ENCODE data around the gene IL1R2. TPM values are rescaled to one million over a fixed set of nuclear protein-coding genes. Genes with fewer than 3 reads are reported as not detected.

Gene IL1R2
- total and polyA plus RNA-seq, 4 donors, result 1.1 TPM; not detected in 3

DNA sequence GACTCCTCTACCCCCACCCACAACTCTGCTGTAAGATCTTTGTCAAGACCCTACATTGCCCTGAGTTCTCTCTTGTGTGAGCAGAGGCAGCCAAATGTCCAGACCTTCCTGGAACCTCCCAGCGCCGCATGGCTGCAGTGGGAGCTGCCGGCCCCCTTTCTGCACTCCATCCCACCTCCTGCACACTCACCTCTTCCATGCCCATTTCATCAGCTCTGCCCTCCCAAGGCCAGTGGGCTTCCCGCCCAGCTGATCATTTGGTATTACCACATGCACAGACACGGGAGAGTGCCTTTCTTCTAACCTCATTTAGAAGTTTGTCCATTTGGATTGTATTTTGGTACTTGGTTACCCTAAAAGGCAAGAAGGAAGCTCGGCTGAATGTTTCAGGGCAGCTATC is 2.0 kb downstream of the IL1R2 start:
- DNase-seq (ENCODE audit: low read depth in 4 of 6, low spot score in 6 of 6), result no peak
- no peaks in the 10 kb centered on the region for H3K36me3 ChIP-seq (ENCODE audit: control insufficient read depth, insufficient read depth, low read length)
- no peaks in the 10 kb centered on the region for H3K9me3 ChIP-seq (ENCODE audit: control insufficient read depth, insufficient read depth, low read length)
- H3K4me3 ChIP-seq (ENCODE audit: low read depth, low read length), result no peak overlapping the region
- H3K27ac ChIP-seq (ENCODE audit: low read depth, low read length), result no peak overlapping the region
- no peaks in the 10 kb centered on the region for H3K27me3 ChIP-seq (ENCODE audit: control insufficient read depth, insufficient read depth, low read length)
- no peaks in the 10 kb centered on the region for H3K4me1 ChIP-seq (ENCODE audit: control insufficient read depth, insufficient read depth, low read length)
- 94% methylated on average over 3 of the region's 6 CpGs for WGBS (ENCODE audit: insufficient coverage)

GRCh38 chr2:101995019-101995418 is 3.3 kb downstream of the IL1R2 start:
- H3K9me3 ChIP-seq (ENCODE audit: control insufficient read depth, insufficient read depth, low read length), result no peaks in the 10 kb centered on the region
- no peak for DNase-seq (ENCODE audit: low read depth in 4 of 6, low spot score in 6 of 6)
- H3K36me3 ChIP-seq (ENCODE audit: control insufficient read depth, insufficient read depth, low read length), result no peaks in the 10 kb centered on the region
- 93% methylated on average over 1 of the region's 1 CpG for WGBS (ENCODE audit: insufficient coverage)
- no peaks in the 10 kb centered on the region for H3K27me3 ChIP-seq (ENCODE audit: control insufficient read depth, insufficient read depth, low read length)
- no peaks in the 10 kb centered on the region for H3K4me1 ChIP-seq (ENCODE audit: control insufficient read depth, insufficient read depth, low read length)
- H3K27ac ChIP-seq (ENCODE audit: low read depth, low read length), result no peak overlapping the region
- no peak overlapping the region for H3K4me3 ChIP-seq (ENCODE audit: low read depth, low read length)

- Histone ChIP-seq H3K27me3 (ENCODE audit: control insufficient read depth, insufficient read depth, low read length) (no peaks in the 10 kb centered on the region), H3K36me3 (ENCODE audit: control insufficient read depth, insufficient read depth, low read length) (no peaks in the 10 kb centered on the region), H3K9me3 (ENCODE audit: control insufficient read depth, insufficient read depth, low read length) (no peaks in the 10 kb centered on the region), H3K4me1 (ENCODE audit: control insufficient read depth, insufficient read depth, low read length) (no peaks in the 10 kb centered on the region), H3K4me3 (ENCODE audit: low read depth, low read length) (no peak overlapping the region), H3K27ac (ENCODE audit: low read depth, low read length) (no peak overlapping the region)
- peak in 1 of 6 donors; percentile 23 for DNase-seq (ENCODE audit: low read depth in 4 of 6, low spot score in 6 of 6)
- WGBS (ENCODE audit: insufficient coverage), result 52% methylated on average over 5 of the region's 9 CpGs
These were observed 4.0 kb downstream of the IL1R2 start for GRCh38 chr2:101995804-101996203.

DNA sequence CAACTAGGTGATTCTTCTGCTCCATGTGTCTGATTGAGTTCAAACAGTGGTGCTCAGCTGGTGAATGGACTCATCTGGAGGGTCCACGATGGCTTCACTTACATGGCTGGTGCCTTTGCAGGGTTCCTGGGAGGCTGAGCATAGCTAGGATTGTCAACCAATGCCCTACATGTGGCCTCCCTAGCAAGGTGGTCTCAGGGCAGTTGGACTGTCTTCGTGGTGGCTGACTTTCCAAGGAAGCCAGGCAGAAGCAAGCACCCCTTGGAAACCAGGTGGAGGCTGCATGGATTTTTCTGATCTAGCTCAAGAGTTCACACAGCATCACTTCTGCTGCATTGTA is 6.8 kb downstream of the IL1R2 start:
- H3K4me3 ChIP-seq (ENCODE audit: low read depth, low read length), result no peak overlapping the region
- no peaks in the 10 kb centered on the region for H3K27me3 ChIP-seq (ENCODE audit: control insufficient read depth, insufficient read depth, low read length)
- no peaks in the 10 kb centered on the region for H3K36me3 ChIP-seq (ENCODE audit: control insufficient read depth, insufficient read depth, low read length)
- DNase-seq (ENCODE audit: low read depth in 4 of 6, low spot score in 6 of 6), result no peak
- no peaks in the 10 kb centered on the region for H3K9me3 ChIP-seq (ENCODE audit: control insufficient read depth, insufficient read depth, low read length)
- H3K27ac ChIP-seq (ENCODE audit: low read depth, low read length), result no peak overlapping the region
- H3K4me1 ChIP-seq (ENCODE audit: control insufficient read depth, insufficient read depth, low read length), result no peaks in the 10 kb centered on the region
- 100% methylated on average over 2 of the region's 2 CpGs for WGBS (ENCODE audit: insufficient coverage)

GRCh38 chr2:101998896-101999789 is 7.4 kb downstream of the IL1R2 start:
- no peak for DNase-seq (ENCODE audit: low read depth in 4 of 6, low spot score in 6 of 6)
- 89% methylated on average over 5 of the region's 6 CpGs for WGBS (ENCODE audit: insufficient coverage)
- Histone ChIP-seq H3K27me3 (ENCODE audit: control insufficient read depth, insufficient read depth, low read length) (no peaks in the 10 kb centered on the region), H3K36me3 (ENCODE audit: control insufficient read depth, insufficient read depth, low read length) (no peaks in the 10 kb centered on the region), H3K4me1 (ENCODE audit: control insufficient read depth, insufficient read depth, low read length) (no peaks in the 10 kb centered on the region), H3K4me3 (ENCODE audit: low read depth, low read length) (no peak overlapping the region), H3K9me3 (ENCODE audit: control insufficient read depth, insufficient read depth, low read length) (no peaks in the 10 kb centered on the region), H3K27ac (ENCODE audit: low read depth, low read length) (no peak overlapping the region)

GRCh38 chr2:102000012-102000411 is 8.3 kb downstream of the IL1R2 start:
- Histone ChIP-seq H3K36me3 (ENCODE audit: control insufficient read depth, insufficient read depth, low read length) (no peaks in the 10 kb centered on the region), H3K9me3 (ENCODE audit: control insufficient read depth, insufficient read depth, low read length) (no peaks in the 10 kb centered on the region), H3K27ac (ENCODE audit: low read depth, low read length) (no peak overlapping the region), H3K4me3 (ENCODE audit: low read depth, low read length) (no peak overlapping the region), H3K4me1 (ENCODE audit: control insufficient read depth, insufficient read depth, low read length) (no peaks in the 10 kb centered on the region), H3K27me3 (ENCODE audit: control insufficient read depth, insufficient read depth, low read length) (no peaks in the 10 kb centered on the region)
- 91% methylated on average over 6 of the region's 6 CpGs for WGBS (ENCODE audit: insufficient coverage)
- DNase-seq (ENCODE audit: low read depth in 4 of 6, low spot score in 6 of 6), result no peak

DNA sequence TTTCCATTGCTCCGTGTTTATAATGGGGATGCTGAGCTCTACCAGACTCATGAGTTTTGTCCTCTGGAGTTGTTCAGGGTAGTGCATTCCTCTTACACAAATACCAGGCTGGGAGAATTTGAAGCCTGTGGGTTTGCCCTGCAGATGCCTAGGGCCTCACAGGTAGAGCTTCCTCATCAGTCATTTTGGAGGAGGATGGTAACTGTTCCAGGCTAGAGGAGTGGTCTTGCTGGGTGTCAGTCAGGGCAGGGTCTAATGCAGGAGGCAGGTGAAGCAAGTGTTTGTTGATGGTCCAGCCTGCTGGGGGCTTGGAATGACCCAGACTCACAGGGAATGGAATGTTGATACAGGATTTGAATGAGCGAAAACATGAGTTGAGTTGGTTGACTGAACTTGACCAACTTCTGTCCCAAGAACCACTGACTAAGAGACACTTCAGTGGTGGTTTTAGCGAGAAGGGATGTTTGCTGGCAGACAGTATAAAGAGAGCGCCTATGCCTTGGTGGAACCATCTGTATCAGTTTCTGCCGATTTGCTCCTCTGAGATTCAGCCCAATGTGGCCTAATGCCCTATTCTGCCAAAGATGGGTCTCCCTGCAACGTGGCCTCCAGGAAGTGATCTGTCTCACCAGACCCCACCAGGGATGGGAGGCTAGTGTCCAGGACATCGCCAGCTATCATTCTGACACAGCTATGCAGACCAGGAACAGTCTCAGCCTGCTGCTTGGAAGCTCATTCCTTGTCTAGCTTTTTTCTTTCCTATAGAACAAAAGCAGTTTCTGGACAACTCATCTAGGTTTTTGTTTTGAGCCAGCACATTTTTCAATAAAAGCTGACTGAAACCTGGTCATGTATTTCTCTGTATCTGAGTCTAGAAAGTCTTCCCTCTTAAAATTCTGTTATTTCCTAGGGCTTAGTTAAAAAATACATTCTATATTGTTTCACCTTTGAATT is 9.3 kb downstream of the IL1R2 start:
- H3K27me3 ChIP-seq (ENCODE audit: control insufficient read depth, insufficient read depth, low read length), result no peaks in the 10 kb centered on the region
- no peak for DNase-seq (ENCODE audit: low read depth in 4 of 6, low spot score in 6 of 6)
- no peaks in the 10 kb centered on the region for H3K36me3 ChIP-seq (ENCODE audit: control insufficient read depth, insufficient read depth, low read length)
- no peaks in the 10 kb centered on the region for H3K4me1 ChIP-seq (ENCODE audit: control insufficient read depth, insufficient read depth, low read length)
- H3K4me3 ChIP-seq (ENCODE audit: low read depth, low read length), result no peak overlapping the region
- no peak overlapping the region for H3K27ac ChIP-seq (ENCODE audit: low read depth, low read length)
- no peaks in the 10 kb centered on the region for H3K9me3 ChIP-seq (ENCODE audit: control insufficient read depth, insufficient read depth, low read length)
- WGBS (ENCODE audit: insufficient coverage), result 87% methylated on average over 6 of the region's 7 CpGs

- Histone ChIP-seq H3K4me1 (ENCODE audit: control insufficient read depth, insufficient read depth, low read length) (no peaks in the 10 kb centered on the region), H3K9me3 (ENCODE audit: control insufficient read depth, insufficient read depth, low read length) (no peaks in the 10 kb centered on the region), H3K4me3 (ENCODE audit: low read depth, low read length) (no peak overlapping the region), H3K27ac (ENCODE audit: low read depth, low read length) (no peak overlapping the region), H3K36me3 (ENCODE audit: control insufficient read depth, insufficient read depth, low read length) (no peaks in the 10 kb centered on the region), H3K27me3 (ENCODE audit: control insufficient read depth, insufficient read depth, low read length) (no peaks in the 10 kb centered on the region)
- DNase-seq (ENCODE audit: low read depth in 4 of 6, low spot score in 6 of 6), result no peak
- 60% methylated on average over 1 of the region's 4 CpGs for WGBS (ENCODE audit: insufficient coverage)
These were observed 10.0 kb downstream of the IL1R2 start for GRCh38 chr2:102001767-102002142.

DNA sequence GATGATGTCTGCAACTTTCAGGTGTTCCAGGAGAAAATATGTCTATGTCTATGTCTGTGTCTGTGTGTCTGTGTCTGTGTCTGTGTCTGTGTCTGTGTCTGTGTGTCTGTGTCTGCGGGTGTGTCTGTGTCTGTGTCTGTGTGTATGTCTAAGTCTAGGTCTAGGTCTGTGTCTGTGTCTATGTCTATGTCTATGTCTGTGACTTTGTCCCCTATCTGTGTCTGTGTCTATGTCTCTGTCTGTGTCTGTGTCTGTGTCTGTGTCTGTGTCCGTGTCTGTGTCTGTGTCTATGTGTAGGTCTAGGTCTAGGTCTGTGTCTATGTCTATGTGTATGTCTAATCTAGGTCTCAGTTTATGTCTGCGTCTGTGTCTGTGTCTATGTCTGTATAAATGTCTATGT is 10.5 kb downstream of the IL1R2 start:
- no peak for DNase-seq (ENCODE audit: low read depth in 4 of 6, low spot score in 6 of 6)
- no peak overlapping the region for H3K4me3 ChIP-seq (ENCODE audit: low read depth, low read length)
- 66% methylated on average over 3 of the region's 3 CpGs for WGBS (ENCODE audit: insufficient coverage)
- no peak overlapping the region for H3K27ac ChIP-seq (ENCODE audit: low read depth, low read length)
- no peaks in the 10 kb centered on the region for H3K36me3 ChIP-seq (ENCODE audit: control insufficient read depth, insufficient read depth, low read length)
- H3K9me3 ChIP-seq (ENCODE audit: control insufficient read depth, insufficient read depth, low read length), result no peaks in the 10 kb centered on the region
- H3K27me3 ChIP-seq (ENCODE audit: control insufficient read depth, insufficient read depth, low read length), result no peaks in the 10 kb centered on the region
- H3K4me1 ChIP-seq (ENCODE audit: control insufficient read depth, insufficient read depth, low read length), result no peaks in the 10 kb centered on the region
